Hepatocyte (in vitro differentiated cells): ENCODE data around the gene ARHGEF25. TPM values are rescaled to one million over a fixed set of nuclear protein-coding genes. Genes with fewer than 3 reads are reported as not detected.
"Not testable (repeated sequence)": the region's sequence is repeated elsewhere in the genome, so short reads cannot be mapped to it uniquely, and the experiment has no call there.

Source experiments
- DNase-seq: peaks from one replicate; pipeline ENCODE4 v3.0.0-alpha.2; 2016; ENCODE audit warnings: low spot score
- H2AFZ ChIP-seq: fragments of 200-600 bp; sonication (generic); 2 replicates; pipeline ENCODE4 v1.6.0; 2016; ENCODE audit warnings: antibody characterized with exemption, mild to moderate bottlenecking
- H3K27ac ChIP-seq: fragments of 200-600 bp; sonication (generic); 2 replicates; pipeline ENCODE4 v1.5.1; 2016; ENCODE audit warnings: mild to moderate bottlenecking
- H3K27me3 ChIP-seq: fragments of 200-600 bp; sonication (generic); 2 replicates; pipeline ENCODE4 v1.6.1; 2016
- H3K36me3 ChIP-seq: fragments of 200-600 bp; sonication (generic); replicated peaks from 2 replicates; pipeline ENCODE4 v1.5.1; 2016; ENCODE audit warnings: low read depth; ENCODE audit not compliant: insufficient read depth
- H3K4me1 ChIP-seq: fragments of 200-600 bp; sonication (generic); 2 replicates; pipeline ENCODE4 v1.5.1; 2016; ENCODE audit warnings: mild to moderate bottlenecking, moderate library complexity; ENCODE audit not compliant: insufficient read depth
- H3K4me2 ChIP-seq: fragments of 200-600 bp; sonication (generic); 2 replicates; pipeline ENCODE4 v1.6.0; 2016
- H3K4me3 ChIP-seq: fragments of 200-600 bp; sonication (generic); 2 replicates; pipeline ENCODE4 v1.5.1; 2016; ENCODE audit warnings: mild to moderate bottlenecking
- H3K79me2 ChIP-seq: fragments of 200-600 bp; sonication (generic); 2 replicates; pipeline ENCODE4 v1.6.0; 2017; ENCODE audit warnings: mild to moderate bottlenecking
- H3K9me2 ChIP-seq: fragments of 200-600 bp; sonication (generic); replicated peaks from 2 replicates; pipeline ENCODE4 v1.6.0; 2017; ENCODE audit warnings: mild to moderate bottlenecking; ENCODE audit not compliant: insufficient read depth
- H3K9me3 ChIP-seq: fragments of 200-600 bp; sonication (generic); 2 replicates; pipeline ENCODE4 v1.5.1; 2016; ENCODE audit warnings: low read depth, mild to moderate bottlenecking
- H4K20me1 ChIP-seq: fragments of 200-600 bp; sonication (generic); 2 replicates; pipeline ENCODE4 v1.6.0; 2016; ENCODE audit warnings: mild to moderate bottlenecking; ENCODE audit not compliant: insufficient read depth, poor library complexity, severe bottlenecking
- CTCF ChIP-seq: fragments of 200-600 bp; sonication (generic); IDR thresholded peaks from 2 replicates; pipeline ENCODE4 v1.5.1; 2016; ENCODE audit warnings: antibody characterized with exemption, mild to moderate bottlenecking; ENCODE audit not compliant: poor library complexity
- EZH2 ChIP-seq: fragments of 200-600 bp; sonication (generic); IDR thresholded peaks from 2 replicates; pipeline ENCODE4 v1.6.1; 2016; ENCODE audit warnings: antibody characterized with exemption, mild to moderate bottlenecking, borderline replicate concordance
- EZH2phosphoT487 ChIP-seq: fragments of 200-600 bp; sonication (generic); IDR thresholded peaks from one replicate; pipeline ENCODE4 v1.6.1; 2018; ENCODE audit warnings: antibody characterized with exemption, mild to moderate bottlenecking, low read depth, moderate library complexity; ENCODE audit not compliant: unreplicated experiment, severe bottlenecking
- WGBS: methylation state at CpG from one replicate; pipeline ENCODE4 v1.1.6; 2016; ENCODE audit warnings: low lambda C conversion rate; ENCODE audit errors: missing lambda C conversion rate; 5-methylcytosine and 5-hydroxymethylcytosine counted together
- polyA plus RNA-seq: library from polyadenylated mRNA; unstranded; fragments of >200 nt; fragmentation: Nextera tagmentation; extraction: Ambion mirVana; gene quantifications from 2 replicates; pipeline ENCODE4 v1.2.1, GENCODE V29; 2016
- total RNA-seq: library from RNA; depleted of rRNA; stranded (reverse); fragments of >200 nt; gene quantifications from 2 replicates; pipeline ENCODE4 v1.2.3, GENCODE V29; 2014

The ARHGEF25 gene
- total and polyA plus RNA-seq, 2 experiments from 2014 or later, result 0.29 to 12.6 TPM

- H3K4me2 ChIP-seq, result no peak overlapping the region
- no peak overlapping the region for H3K4me3 ChIP-seq
- no peak for DNase-seq
- H3K27me3 ChIP-seq, result peaks cover 42% of the 10 kb centered on the region
- no peak overlapping the region for H3K27ac ChIP-seq
- H3K36me3 ChIP-seq, result no peaks in the 10 kb centered on the region
- peaks cover 3% of the 10 kb centered on the region for H3K4me1 ChIP-seq
- H2AFZ ChIP-seq, result no peak overlapping the region
- no peaks in the 10 kb centered on the region for H3K9me3 ChIP-seq
- WGBS, result 85% methylated on average over 2 of the region's 2 CpGs
- TF ChIP-seq EZH2phosphoT487 (no peak), CTCF (no peak), EZH2 (no peak)
- no peaks in the 10 kb centered on the region for H3K9me2 ChIP-seq
- no peaks in the 10 kb centered on the region for H3K79me2 ChIP-seq
- no peaks in the 10 kb centered on the region for H4K20me1 ChIP-seq
Measured at GRCh38 chr12:57585156-57585555, 26.1 kb upstream of the ARHGEF25 start.

- Histone ChIP-seq H3K9me3 (no peaks in the 10 kb centered on the region), H3K4me1 (no peaks in the 10 kb centered on the region), H3K27me3 (peaks cover 42% of the 10 kb centered on the region), H3K9me2 (no peaks in the 10 kb centered on the region), H2AFZ (no peak overlapping the region), H3K4me3 (no peak overlapping the region), H3K79me2 (peaks cover under 1% of the 10 kb centered on the region), H3K36me3 (no peaks in the 10 kb centered on the region), H3K27ac (no peak overlapping the region), H4K20me1 (no peaks in the 10 kb centered on the region), H3K4me2 (no peak overlapping the region)
- WGBS, result 95% methylated on average over 3 of the region's 3 CpGs
- TF ChIP-seq EZH2 (no peak), CTCF (no peak), EZH2phosphoT487 (no peak)
- DNase-seq, result no peak
Measured at GRCh38 chr12:57586128-57586527, 25.1 kb upstream of the ARHGEF25 start.

GRCh38 chr12:57586832-57587429 lies 24.3 kb upstream of the ARHGEF25 start:
- H3K27ac ChIP-seq, result no peak overlapping the region
- DNase-seq, result no peak
- peaks cover 7% of the 10 kb centered on the region for H3K79me2 ChIP-seq
- H3K4me1 ChIP-seq, result no peaks in the 10 kb centered on the region
- WGBS, result 82% methylated on average over 3 of the region's 3 CpGs
- no peak overlapping the region for H3K4me2 ChIP-seq
- no peak overlapping the region for H2AFZ ChIP-seq
- no peak for TF ChIP-seq EZH2phosphoT487
- no peak for TF ChIP-seq EZH2
- no peak for TF ChIP-seq CTCF
- H3K9me3 ChIP-seq, result no peaks in the 10 kb centered on the region
- peaks cover 42% of the 10 kb centered on the region for H3K27me3 ChIP-seq
- H3K36me3 ChIP-seq, result no peaks in the 10 kb centered on the region
- H3K9me2 ChIP-seq, result no peaks in the 10 kb centered on the region
- H4K20me1 ChIP-seq, result no peaks in the 10 kb centered on the region
- no peak overlapping the region for H3K4me3 ChIP-seq

- peaks cover 42% of the 10 kb centered on the region for H3K27me3 ChIP-seq
- WGBS, result 94% methylated on average over 15 of the region's 15 CpGs
- not testable (repeated sequence) for H3K36me3 ChIP-seq, H3K9me3 ChIP-seq, H3K27ac ChIP-seq, H3K9me2 ChIP-seq, H4K20me1 ChIP-seq, H3K4me2 ChIP-seq, H2AFZ ChIP-seq, H3K4me3 ChIP-seq, DNase-seq, H3K4me1 ChIP-seq
- H3K79me2 ChIP-seq, result peaks cover 27% of the 10 kb centered on the region
Measured at GRCh38 chr12:57588951-57589610, 22.2 kb upstream of the ARHGEF25 start.
